ENCODE measurements around the gene FLT3.

The FLT3 gene

GRCh38 chr13:27981006-27981708 lies 119.2 kb downstream of the FLT3 start:
- no peak for TF ChIP-seq NFIC (IDR thresholded peaks at IDR 0.05)
- TF ChIP-seq EP300 (IDR thresholded peaks at IDR 0.05; ENCODE audit: borderline replicate concordance) = no peak
- TF ChIP-seq TCF12 (IDR thresholded peaks at IDR 0.05; ENCODE audit: low read depth) = no peak
- TF ChIP-seq FOXM1 (IDR thresholded peaks at IDR 0.05; ENCODE audit: borderline replicate concordance, low read depth) = no peak
- no peak for TF ChIP-seq TAF1 (IDR thresholded peaks at IDR 0.05; ENCODE audit: low read depth)
- TF ChIP-seq TEAD4 (IDR thresholded peaks at IDR 0.05) = no peak
- TF ChIP-seq EGR1 (IDR thresholded peaks at IDR 0.05) = no peak
- no peak for TF ChIP-seq CREB1 (IDR thresholded peaks at IDR 0.05; ENCODE audit: low read depth)
- TF ChIP-seq, protein P1, sequence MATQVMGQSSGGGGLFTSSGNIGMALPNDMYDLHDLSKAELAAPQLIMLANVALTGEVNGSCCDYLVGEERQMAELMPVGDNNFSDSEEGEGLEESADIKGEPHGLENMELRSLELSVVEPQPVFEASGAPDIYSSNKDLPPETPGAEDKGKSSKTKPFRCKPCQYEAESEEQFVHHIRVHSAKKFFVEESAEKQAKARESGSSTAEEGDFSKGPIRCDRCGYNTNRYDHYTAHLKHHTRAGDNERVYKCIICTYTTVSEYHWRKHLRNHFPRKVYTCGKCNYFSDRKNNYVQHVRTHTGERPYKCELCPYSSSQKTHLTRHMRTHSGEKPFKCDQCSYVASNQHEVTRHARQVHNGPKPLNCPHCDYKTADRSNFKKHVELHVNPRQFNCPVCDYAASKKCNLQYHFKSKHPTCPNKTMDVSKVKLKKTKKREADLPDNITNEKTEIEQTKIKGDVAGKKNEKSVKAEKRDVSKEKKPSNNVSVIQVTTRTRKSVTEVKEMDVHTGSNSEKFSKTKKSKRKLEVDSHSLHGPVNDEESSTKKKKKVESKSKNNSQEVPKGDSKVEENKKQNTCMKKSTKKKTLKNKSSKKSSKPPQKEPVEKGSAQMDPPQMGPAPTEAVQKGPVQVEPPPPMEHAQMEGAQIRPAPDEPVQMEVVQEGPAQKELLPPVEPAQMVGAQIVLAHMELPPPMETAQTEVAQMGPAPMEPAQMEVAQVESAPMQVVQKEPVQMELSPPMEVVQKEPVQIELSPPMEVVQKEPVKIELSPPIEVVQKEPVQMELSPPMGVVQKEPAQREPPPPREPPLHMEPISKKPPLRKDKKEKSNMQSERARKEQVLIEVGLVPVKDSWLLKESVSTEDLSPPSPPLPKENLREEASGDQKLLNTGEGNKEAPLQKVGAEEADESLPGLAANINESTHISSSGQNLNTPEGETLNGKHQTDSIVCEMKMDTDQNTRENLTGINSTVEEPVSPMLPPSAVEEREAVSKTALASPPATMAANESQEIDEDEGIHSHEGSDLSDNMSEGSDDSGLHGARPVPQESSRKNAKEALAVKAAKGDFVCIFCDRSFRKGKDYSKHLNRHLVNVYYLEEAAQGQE (IDR thresholded peaks at IDR 0.05; ENCODE audit: low read depth) = no peak
- no peak for TF ChIP-seq RAD21 (IDR thresholded peaks at IDR 0.05; ENCODE audit: low read depth)
- no peak for TF ChIP-seq YY1 (IDR thresholded peaks at IDR 0.05; ENCODE audit: low read depth)
- no peak for TF ChIP-seq CEBPB (IDR thresholded peaks at IDR 0.05)
- TF ChIP-seq, protein P2, sequence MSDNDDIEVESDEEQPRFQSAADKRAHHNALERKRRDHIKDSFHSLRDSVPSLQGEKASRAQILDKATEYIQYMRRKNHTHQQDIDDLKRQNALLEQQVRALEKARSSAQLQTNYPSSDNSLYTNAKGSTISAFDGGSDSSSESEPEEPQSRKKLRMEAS (IDR thresholded peaks at IDR 0.05) = no peak
- no peak for TF ChIP-seq ZBTB7A (IDR thresholded peaks at IDR 0.05; ENCODE audit: low read depth)
- TF ChIP-seq USF1 (IDR thresholded peaks at IDR 0.05) = no peak

GRCh38 chr13:27980280-27980998 lies 119.9 kb downstream of the FLT3 start:
- TF ChIP-seq, protein P1 (IDR thresholded peaks at IDR 0.05; ENCODE audit: low read depth) = no peak
- TF ChIP-seq USF1 (IDR thresholded peaks at IDR 0.05) = no peak
- no peak for TF ChIP-seq TAF1 (IDR thresholded peaks at IDR 0.05; ENCODE audit: low read depth)
- TF ChIP-seq CREB1 (IDR thresholded peaks at IDR 0.05; ENCODE audit: low read depth) = no peak
- no peak for TF ChIP-seq EP300 (IDR thresholded peaks at IDR 0.05; ENCODE audit: borderline replicate concordance)
- TF ChIP-seq, protein P2 (IDR thresholded peaks at IDR 0.05) = no peak
- no peak for TF ChIP-seq NFIC (IDR thresholded peaks at IDR 0.05)
- no peak for TF ChIP-seq RAD21 (IDR thresholded peaks at IDR 0.05; ENCODE audit: low read depth)
- TF ChIP-seq EGR1 (IDR thresholded peaks at IDR 0.05) = no peak
- no peak for TF ChIP-seq TEAD4 (IDR thresholded peaks at IDR 0.05)
- no peak for TF ChIP-seq TCF12 (IDR thresholded peaks at IDR 0.05; ENCODE audit: low read depth)
- no peak for TF ChIP-seq CEBPB (IDR thresholded peaks at IDR 0.05)
- TF ChIP-seq FOXM1 (IDR thresholded peaks at IDR 0.05; ENCODE audit: borderline replicate concordance, low read depth) = no peak
- no peak for TF ChIP-seq YY1 (IDR thresholded peaks at IDR 0.05; ENCODE audit: low read depth)
- TF ChIP-seq ZBTB7A (IDR thresholded peaks at IDR 0.05; ENCODE audit: low read depth) = no peak

DNA sequence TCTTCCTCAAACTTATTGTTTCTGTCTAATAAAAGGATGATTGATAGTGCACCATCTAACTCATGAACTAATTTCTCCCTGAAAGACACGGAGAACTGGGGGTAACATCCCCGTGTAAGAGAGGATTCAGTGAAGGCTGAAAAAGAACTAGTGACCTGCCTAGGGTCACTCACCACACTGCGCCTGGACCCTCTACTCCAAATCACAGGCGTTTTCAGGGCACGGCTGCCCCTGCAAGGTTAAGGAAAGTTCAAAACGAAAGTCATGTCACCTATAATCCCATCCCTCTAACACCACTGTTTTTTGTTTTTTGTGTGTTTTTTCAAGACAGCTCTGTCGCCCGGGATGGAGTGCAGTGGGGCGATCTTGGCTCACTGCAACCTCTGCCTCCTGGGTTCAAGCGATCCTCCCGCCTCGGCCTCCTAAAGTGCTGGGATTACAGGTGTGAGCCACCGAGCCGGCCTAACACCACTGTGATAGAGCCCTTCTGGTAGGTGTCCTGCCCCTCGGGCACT lies 120.6 kb downstream of the FLT3 start:
- no peak for TF ChIP-seq ZBTB7A (IDR thresholded peaks at IDR 0.05; ENCODE audit: low read depth)
- TF ChIP-seq TEAD4 (IDR thresholded peaks at IDR 0.05) = no peak
- TF ChIP-seq TCF12 (IDR thresholded peaks at IDR 0.05; ENCODE audit: low read depth) = no peak
- TF ChIP-seq YY1 (IDR thresholded peaks at IDR 0.05; ENCODE audit: low read depth) = no peak
- no peak for TF ChIP-seq NFIC (IDR thresholded peaks at IDR 0.05)

DNA sequence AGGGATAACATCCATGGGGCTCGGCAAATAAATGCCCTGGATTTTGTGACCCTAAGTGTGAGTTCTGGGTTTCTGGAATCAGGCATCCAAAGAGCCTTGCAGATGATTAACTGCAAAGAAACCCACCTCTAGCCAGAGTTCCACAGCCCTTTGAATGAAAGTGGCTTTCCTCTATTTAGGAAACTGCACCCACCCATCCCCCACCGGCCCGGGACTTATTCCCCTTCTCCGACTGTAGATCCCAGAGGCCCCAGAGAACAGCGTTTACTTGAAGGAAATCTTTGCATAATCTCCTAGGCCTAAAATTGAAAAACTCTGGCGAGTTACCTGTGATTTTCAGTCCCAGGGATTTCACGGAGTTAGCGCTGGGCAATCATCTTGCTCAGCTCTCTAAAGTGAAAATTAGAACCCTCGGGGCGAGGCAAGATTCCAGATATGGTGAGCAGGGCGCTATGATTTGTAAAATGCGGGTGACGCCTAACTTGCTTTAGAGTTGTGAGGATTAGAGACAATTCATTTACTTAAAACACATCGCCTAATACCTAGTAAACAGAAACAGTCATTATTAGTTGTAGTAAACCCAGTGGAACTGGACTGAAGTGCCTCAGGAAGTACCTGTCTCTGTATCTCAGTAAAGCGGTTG lies 121.3 kb downstream of the FLT3 start:
- TF ChIP-seq YY1 (IDR thresholded peaks at IDR 0.05; ENCODE audit: low read depth) (no peak), CREB1 (IDR thresholded peaks at IDR 0.05; ENCODE audit: low read depth) (no peak), NFIC (IDR thresholded peaks at IDR 0.05) (no peak), EP300 (IDR thresholded peaks at IDR 0.05; ENCODE audit: borderline replicate concordance) (no peak), TEAD4 (IDR thresholded peaks at IDR 0.05) (no peak), ZBTB7A (IDR thresholded peaks at IDR 0.05; ENCODE audit: low read depth) (no peak), TCF12 (IDR thresholded peaks at IDR 0.05; ENCODE audit: low read depth) (no peak), USF1 (IDR thresholded peaks at IDR 0.05) (no peak), EGR1 (IDR thresholded peaks at IDR 0.05) (no peak), CEBPB (IDR thresholded peaks at IDR 0.05) (no peak), TAF1 (IDR thresholded peaks at IDR 0.05; ENCODE audit: low read depth) (no peak), RAD21 (IDR thresholded peaks at IDR 0.05; ENCODE audit: low read depth) (no peak), FOXM1 (IDR thresholded peaks at IDR 0.05; ENCODE audit: borderline replicate concordance, low read depth) (no peak)
- TF ChIP-seq, protein P2 (IDR thresholded peaks at IDR 0.05) = no peak
- TF ChIP-seq, protein P1 (IDR thresholded peaks at IDR 0.05; ENCODE audit: low read depth) = no peak

Data from Ishikawa (cell line).